ENCODE data around the gene ZNF804A. TPM values are rescaled to one million over a fixed set of nuclear protein-coding genes. Genes with fewer than 3 reads are reported as not detected.
"Not testable (repeated sequence)": the region's sequence is repeated elsewhere in the genome, so short reads cannot be mapped to it uniquely, and the experiment has no call there.

The ZNF804A gene
- total RNA-seq, 1 donor from 2014 or later: 0.32 TPM

- Histone ChIP-seq H3K9me3 (ENCODE audit: insufficient read depth, low read depth, low read length) (no peaks in the 10 kb centered on the region), H2AFZ (ENCODE audit: low read depth, low read length) (no peak overlapping the region), H3K4me3 (ENCODE audit: insufficient read depth, low read depth, low read length) (no peak overlapping the region), H3K27me3 (ENCODE audit: insufficient read depth, low read length) (no peaks in the 10 kb centered on the region), H3K27ac (ENCODE audit: low read depth, low read length) (no peak overlapping the region), H3K79me2 (ENCODE audit: insufficient read depth, low read length) (no peaks in the 10 kb centered on the region), H3K9ac (ENCODE audit: low read length) (no peak overlapping the region), H4K20me1 (ENCODE audit: insufficient read depth, low read length) (no peaks in the 10 kb centered on the region), H3K36me3 (ENCODE audit: insufficient read depth, low read length) (no peaks in the 10 kb centered on the region), H3K4me1 (ENCODE audit: insufficient read depth, low read length) (no peaks in the 10 kb centered on the region), H3K4me2 (ENCODE audit: low read length) (no peak overlapping the region)
- H3K27me3 Mint-ChIP-seq (ENCODE audit: low read depth, unreplicated experiment): no peaks in the 10 kb centered on the region
- DNase-seq (ENCODE audit: low read depth): peak; percentile 20
- peaks cover 6% of the 10 kb centered on the region for H3K4me1 Mint-ChIP-seq (ENCODE audit: low read depth, unreplicated experiment)
- no peak overlapping the region for H3K4me3 Mint-ChIP-seq (ENCODE audit: unreplicated experiment)
- H3K36me3 Mint-ChIP-seq (ENCODE audit: low read depth, unreplicated experiment): no peaks in the 10 kb centered on the region
- H3K27ac Mint-ChIP-seq (ENCODE audit: unreplicated experiment): no peak overlapping the region
- FAIRE-seq: no peak
- H3K9me3 Mint-ChIP-seq (ENCODE audit: unreplicated experiment): no peaks in the 10 kb centered on the region
- TF ChIP-seq, protein P1, sequence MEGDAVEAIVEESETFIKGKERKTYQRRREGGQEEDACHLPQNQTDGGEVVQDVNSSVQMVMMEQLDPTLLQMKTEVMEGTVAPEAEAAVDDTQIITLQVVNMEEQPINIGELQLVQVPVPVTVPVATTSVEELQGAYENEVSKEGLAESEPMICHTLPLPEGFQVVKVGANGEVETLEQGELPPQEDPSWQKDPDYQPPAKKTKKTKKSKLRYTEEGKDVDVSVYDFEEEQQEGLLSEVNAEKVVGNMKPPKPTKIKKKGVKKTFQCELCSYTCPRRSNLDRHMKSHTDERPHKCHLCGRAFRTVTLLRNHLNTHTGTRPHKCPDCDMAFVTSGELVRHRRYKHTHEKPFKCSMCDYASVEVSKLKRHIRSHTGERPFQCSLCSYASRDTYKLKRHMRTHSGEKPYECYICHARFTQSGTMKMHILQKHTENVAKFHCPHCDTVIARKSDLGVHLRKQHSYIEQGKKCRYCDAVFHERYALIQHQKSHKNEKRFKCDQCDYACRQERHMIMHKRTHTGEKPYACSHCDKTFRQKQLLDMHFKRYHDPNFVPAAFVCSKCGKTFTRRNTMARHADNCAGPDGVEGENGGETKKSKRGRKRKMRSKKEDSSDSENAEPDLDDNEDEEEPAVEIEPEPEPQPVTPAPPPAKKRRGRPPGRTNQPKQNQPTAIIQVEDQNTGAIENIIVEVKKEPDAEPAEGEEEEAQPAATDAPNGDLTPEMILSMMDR (IDR thresholded peaks at IDR 0.05; ENCODE audit: insufficient read depth, low read depth, low read length): no peak
- no peak for TF ChIP-seq EZH2 (IDR thresholded peaks at IDR 0.05; ENCODE audit: insufficient read depth, low read length)
Observed at GRCh38 chr2:184877909-184878308, 279.6 kb downstream of the ZNF804A start.

- H4K20me1 ChIP-seq (ENCODE audit: insufficient read depth, low read length): no peaks in the 10 kb centered on the region
- no peaks in the 10 kb centered on the region for H3K9me3 ChIP-seq (ENCODE audit: insufficient read depth, low read depth, low read length)
- no peaks in the 10 kb centered on the region for H3K27me3 Mint-ChIP-seq (ENCODE audit: low read depth, unreplicated experiment)
- H3K4me2 ChIP-seq (ENCODE audit: low read length): no peak overlapping the region
- no peaks in the 10 kb centered on the region for H3K9me3 Mint-ChIP-seq (ENCODE audit: unreplicated experiment)
- no peaks in the 10 kb centered on the region for H3K27me3 ChIP-seq (ENCODE audit: insufficient read depth, low read length)
- peak; percentile 77 for DNase-seq (ENCODE audit: low read depth)
- no peaks in the 10 kb centered on the region for H3K4me1 ChIP-seq (ENCODE audit: insufficient read depth, low read length)
- no peak overlapping the region for H3K27ac Mint-ChIP-seq (ENCODE audit: unreplicated experiment)
- FAIRE-seq: no peak
- no peaks in the 10 kb centered on the region for H3K36me3 Mint-ChIP-seq (ENCODE audit: low read depth, unreplicated experiment)
- H3K27ac ChIP-seq (ENCODE audit: low read depth, low read length): no peak overlapping the region
- H3K36me3 ChIP-seq (ENCODE audit: insufficient read depth, low read length): no peaks in the 10 kb centered on the region
- H3K4me3 ChIP-seq (ENCODE audit: insufficient read depth, low read depth, low read length): no peak overlapping the region
- no peak for TF ChIP-seq EZH2 (IDR thresholded peaks at IDR 0.05; ENCODE audit: insufficient read depth, low read length)
- TF ChIP-seq, protein P1 (IDR thresholded peaks at IDR 0.05; ENCODE audit: insufficient read depth, low read depth, low read length): no peak
- H3K9ac ChIP-seq (ENCODE audit: low read length): no peak overlapping the region
- peaks cover 6% of the 10 kb centered on the region for H3K4me1 Mint-ChIP-seq (ENCODE audit: low read depth, unreplicated experiment)
- H3K4me3 Mint-ChIP-seq (ENCODE audit: unreplicated experiment): no peak overlapping the region
- H2AFZ ChIP-seq (ENCODE audit: low read depth, low read length): no peak overlapping the region
- no peaks in the 10 kb centered on the region for H3K79me2 ChIP-seq (ENCODE audit: insufficient read depth, low read length)
Observed at GRCh38 chr2:184879671-184880070, 281.3 kb downstream of the ZNF804A start.

DNA sequence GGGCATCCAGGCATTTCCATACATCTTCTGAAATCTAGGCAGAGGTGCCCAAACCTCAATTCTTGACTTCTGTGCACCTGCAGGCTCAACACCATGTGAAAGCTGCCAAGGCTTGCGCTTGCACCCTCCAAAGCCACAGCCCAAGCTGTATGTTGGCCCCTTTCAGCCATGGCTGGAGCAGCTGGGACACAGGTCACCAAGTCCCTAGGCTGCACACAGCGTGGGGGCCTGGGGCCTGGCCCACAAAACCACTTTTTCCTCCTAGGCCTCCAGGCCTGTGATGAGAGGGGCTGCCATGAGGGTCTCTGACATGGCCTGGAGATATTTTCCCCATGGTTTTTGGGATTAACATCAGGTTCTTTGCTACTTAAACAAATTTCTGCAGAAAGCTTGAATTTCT, 288.3 kb downstream of the ZNF804A start:
- H3K9ac ChIP-seq (ENCODE audit: low read length); H3K79me2 ChIP-seq (ENCODE audit: insufficient read depth, low read length); H2AFZ ChIP-seq (ENCODE audit: low read depth, low read length); DNase-seq (ENCODE audit: low read depth); H4K20me1 ChIP-seq (ENCODE audit: insufficient read depth, low read length); H3K4me1 ChIP-seq (ENCODE audit: insufficient read depth, low read length); FAIRE-seq; H3K4me1 Mint-ChIP-seq (ENCODE audit: low read depth, unreplicated experiment); H3K4me3 Mint-ChIP-seq (ENCODE audit: unreplicated experiment); H3K4me3 ChIP-seq (ENCODE audit: insufficient read depth, low read depth, low read length); H3K27me3 Mint-ChIP-seq (ENCODE audit: low read depth, unreplicated experiment); H3K27ac ChIP-seq (ENCODE audit: low read depth, low read length); H3K36me3 ChIP-seq (ENCODE audit: insufficient read depth, low read length); H3K9me3 ChIP-seq (ENCODE audit: insufficient read depth, low read depth, low read length); H3K36me3 Mint-ChIP-seq (ENCODE audit: low read depth, unreplicated experiment); H3K4me2 ChIP-seq (ENCODE audit: low read length); H3K27me3 ChIP-seq (ENCODE audit: insufficient read depth, low read length); H3K27ac Mint-ChIP-seq (ENCODE audit: unreplicated experiment): not testable (repeated sequence)
- H3K9me3 Mint-ChIP-seq (ENCODE audit: unreplicated experiment): peaks cover 17% of the 10 kb centered on the region

Data from astrocyte (in vitro differentiated cells and primary cell).